Skeletal muscle satellite cell (primary cell): ENCODE measurements around the gene SPDL1.

ENCODE experiments used
- H3K27me3 ChIP-seq: 2 replicates; pipeline ENCODE4 v1.7.0; 2013; ENCODE audit warnings: low read length; ENCODE audit not compliant: control insufficient read depth, insufficient read depth
- H3K36me3 ChIP-seq: 2 replicates; pipeline ENCODE4 v1.7.0; 2013; ENCODE audit warnings: mild to moderate bottlenecking, control low read depth, low read length; ENCODE audit not compliant: insufficient read depth
- H3K4me1 ChIP-seq: 2 replicates; pipeline ENCODE4 v1.7.0; 2013; ENCODE audit warnings: low read length; ENCODE audit not compliant: control insufficient read depth, insufficient read depth
- H3K4me2 ChIP-seq: 2 replicates; pipeline ENCODE4 v1.7.0; 2013; ENCODE audit warnings: mild to moderate bottlenecking, low read length
- H3K4me3 ChIP-seq: 2 replicates; pipeline ENCODE4 v1.7.0; 2013; ENCODE audit warnings: low read length
- H3K9ac ChIP-seq: 2 replicates; pipeline ENCODE4 v1.7.0; 2013; ENCODE audit warnings: mild to moderate bottlenecking, low read depth, low read length, moderate library complexity
- H3K9me3 ChIP-seq: replicated peaks from 2 replicates; pipeline ENCODE4 v1.7.0; 2013; ENCODE audit warnings: mild to moderate bottlenecking, control low read depth, low read length

SPDL1 gene

GRCh38 chr5:169631360-169631759, 47.8 kb downstream of the SPDL1 start:
- H3K27me3 ChIP-seq, result no peaks in the 10 kb centered on the region
- no peak overlapping the region for H3K9ac ChIP-seq
- peaks cover 41% of the 10 kb centered on the region for H3K4me1 ChIP-seq
- H3K4me3 ChIP-seq, result no peak overlapping the region
- H3K4me2 ChIP-seq, result no peak overlapping the region
- H3K9me3 ChIP-seq, result no peaks in the 10 kb centered on the region
- H3K36me3 ChIP-seq, result no peaks in the 10 kb centered on the region

DNA sequence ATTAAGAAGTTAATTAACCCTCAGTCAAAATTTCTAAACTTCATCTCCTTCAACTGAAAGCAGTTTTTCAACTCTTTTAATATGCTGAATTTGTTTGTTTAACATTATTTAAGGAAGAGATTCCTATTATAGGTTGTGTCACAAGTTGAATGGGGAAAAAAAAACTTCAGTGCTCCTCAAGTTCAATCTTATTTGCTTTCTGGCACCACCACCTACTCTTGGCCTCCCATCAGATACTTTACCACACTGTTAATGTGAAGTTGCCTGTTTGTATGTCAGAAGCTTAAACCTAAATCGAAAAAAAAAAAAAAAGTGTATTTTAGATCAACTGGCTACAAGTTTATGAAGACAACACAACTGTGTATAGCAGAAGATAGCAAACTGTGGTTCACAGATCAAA, 49.4 kb downstream of the SPDL1 start:
- no peaks in the 10 kb centered on the region for H3K27me3 ChIP-seq
- no peak overlapping the region for H3K4me2 ChIP-seq
- peaks cover 33% of the 10 kb centered on the region for H3K4me1 ChIP-seq
- no peaks in the 10 kb centered on the region for H3K36me3 ChIP-seq
- no peaks in the 10 kb centered on the region for H3K9me3 ChIP-seq
- no peak overlapping the region for H3K4me3 ChIP-seq
- no peak overlapping the region for H3K9ac ChIP-seq

DNA sequence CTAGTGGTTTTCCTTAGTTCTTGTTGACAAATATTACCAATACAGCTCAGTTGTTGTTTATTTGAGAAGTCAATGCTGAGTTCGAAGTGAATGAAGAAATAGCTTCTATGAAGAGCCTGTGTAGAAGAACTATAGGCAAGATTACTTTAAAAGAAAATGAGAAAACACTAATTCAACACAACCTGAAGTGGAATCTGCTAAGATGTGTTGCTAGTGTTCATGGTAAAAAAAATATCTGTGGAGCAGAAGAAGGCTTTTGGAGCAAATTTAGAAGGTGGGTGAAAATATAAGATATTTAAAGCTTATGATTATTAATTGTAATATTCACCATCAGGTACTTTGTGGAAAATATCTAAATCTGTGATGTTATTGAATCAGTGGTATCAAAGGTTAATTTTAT, 51.0 kb downstream of the SPDL1 start:
- H3K36me3 ChIP-seq, result no peaks in the 10 kb centered on the region
- H3K4me1 ChIP-seq, result peaks cover 24% of the 10 kb centered on the region
- no peak overlapping the region for H3K4me2 ChIP-seq
- no peaks in the 10 kb centered on the region for H3K27me3 ChIP-seq
- peaks cover 4% of the 10 kb centered on the region for H3K9me3 ChIP-seq
- H3K9ac ChIP-seq, result no peak overlapping the region
- no peak overlapping the region for H3K4me3 ChIP-seq

- Histone ChIP-seq H3K9ac (no peak overlapping the region), H3K36me3 (no peaks in the 10 kb centered on the region), H3K9me3 (peaks cover 4% of the 10 kb centered on the region), H3K4me2 (no peak overlapping the region), H3K4me1 (peaks cover 14% of the 10 kb centered on the region), H3K4me3 (no peak overlapping the region), H3K27me3 (no peaks in the 10 kb centered on the region)
Observed at GRCh38 chr5:169635936-169636335, 52.4 kb downstream of the SPDL1 start.

- Histone ChIP-seq H3K4me3 (peak overlapping the region; percentile 64), H3K4me1 (peaks cover 8% of the 10 kb centered on the region), H3K36me3 (no peaks in the 10 kb centered on the region), H3K9ac (no peak overlapping the region), H3K9me3 (peaks cover 4% of the 10 kb centered on the region), H3K4me2 (peak overlapping the region; percentile 80), H3K27me3 (no peaks in the 10 kb centered on the region)
Observed at GRCh38 chr5:169636477-169637084, 53.0 kb downstream of the SPDL1 start.

GRCh38 chr5:169637085-169637548, 53.5 kb downstream of the SPDL1 start, which contains the start of gene DOCK2:
Gene DOCK2 (plus strand): TSS chr5:169637275. CDS start chr5:169637327, 52 bp downstream.
- Histone ChIP-seq H3K36me3 (no peaks in the 10 kb centered on the region), H3K4me2 (peak within 1 kb of the TSS; percentile 80), H3K27me3 (no peaks in the 10 kb centered on the region), H3K4me3 (peak within 1 kb of the TSS; percentile 64), H3K9me3 (peaks cover 4% of the 10 kb centered on the region), H3K9ac (peak within 1 kb of the TSS; percentile 11), H3K4me1 (peaks cover 5% of the 10 kb centered on the region)

GRCh38 chr5:169637549-169638121, 54.1 kb downstream of the SPDL1 start:
- no peaks in the 10 kb centered on the region for H3K27me3 ChIP-seq
- no peaks in the 10 kb centered on the region for H3K36me3 ChIP-seq
- peak overlapping the region; percentile 11 for H3K9ac ChIP-seq
- H3K4me1 ChIP-seq, result peaks cover 5% of the 10 kb centered on the region
- H3K9me3 ChIP-seq, result peaks cover 4% of the 10 kb centered on the region
- H3K4me2 ChIP-seq, result peak overlapping the region; percentile 80
- H3K4me3 ChIP-seq, result peak overlapping the region; percentile 64

GRCh38 chr5:169641253-169641652, 57.7 kb downstream of the SPDL1 start:
- Histone ChIP-seq H3K9me3 (peaks cover 4% of the 10 kb centered on the region), H3K9ac (no peak overlapping the region), H3K4me1 (peaks cover 5% of the 10 kb centered on the region), H3K36me3 (no peaks in the 10 kb centered on the region), H3K4me2 (no peak overlapping the region), H3K4me3 (no peak overlapping the region), H3K27me3 (no peaks in the 10 kb centered on the region)

GRCh38 chr5:169646856-169647255, 63.3 kb downstream of the SPDL1 start:
- Histone ChIP-seq H3K27me3 (no peaks in the 10 kb centered on the region), H3K4me3 (no peak overlapping the region), H3K9me3 (no peaks in the 10 kb centered on the region), H3K4me1 (peaks cover 25% of the 10 kb centered on the region), H3K4me2 (no peak overlapping the region), H3K9ac (no peak overlapping the region), H3K36me3 (no peaks in the 10 kb centered on the region)

DNA sequence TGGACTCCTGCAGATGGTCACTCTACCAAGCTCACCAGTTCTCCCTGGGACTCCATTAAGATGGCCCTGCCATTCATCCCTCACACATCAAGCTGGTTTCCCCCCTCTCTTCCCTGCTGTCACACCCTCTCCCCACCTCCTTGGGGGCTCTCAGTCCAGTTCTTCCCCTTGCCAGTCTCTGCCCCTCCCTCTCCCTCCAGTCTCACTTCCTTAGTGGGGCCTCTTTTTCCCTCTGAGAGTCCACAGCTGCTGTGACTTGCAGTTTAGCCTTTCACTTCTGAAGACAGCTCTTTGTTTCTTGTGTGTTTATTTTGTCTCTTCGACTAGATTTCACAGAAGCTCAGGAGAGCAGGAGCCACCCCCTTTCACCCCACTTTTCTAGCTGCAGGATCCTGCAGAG, 64.0 kb downstream of the SPDL1 start:
- Histone ChIP-seq H3K9me3 (no peaks in the 10 kb centered on the region), H3K4me2 (no peak overlapping the region), H3K36me3 (no peaks in the 10 kb centered on the region), H3K4me3 (no peak overlapping the region), H3K9ac (no peak overlapping the region), H3K4me1 (peaks cover 28% of the 10 kb centered on the region), H3K27me3 (no peaks in the 10 kb centered on the region)

GRCh38 chr5:169648725-169649310, 65.2 kb downstream of the SPDL1 start:
- H3K4me2 ChIP-seq, result peak overlapping the region; percentile 11
- H3K9me3 ChIP-seq, result no peaks in the 10 kb centered on the region
- H3K4me1 ChIP-seq, result peaks cover 28% of the 10 kb centered on the region
- H3K9ac ChIP-seq, result no peak overlapping the region
- no peaks in the 10 kb centered on the region for H3K27me3 ChIP-seq
- no peak overlapping the region for H3K4me3 ChIP-seq
- no peaks in the 10 kb centered on the region for H3K36me3 ChIP-seq

GRCh38 chr5:169649486-169649885, 65.9 kb downstream of the SPDL1 start:
- Histone ChIP-seq H3K27me3 (no peaks in the 10 kb centered on the region), H3K9me3 (no peaks in the 10 kb centered on the region), H3K4me2 (no peak overlapping the region), H3K4me1 (peaks cover 28% of the 10 kb centered on the region), H3K36me3 (no peaks in the 10 kb centered on the region), H3K4me3 (no peak overlapping the region), H3K9ac (no peak overlapping the region)
